Mesendoderm (in vitro differentiated cells): Measurements from ENCODE around the gene ZNRF3.
A peak's percentile ranks its signal among the peaks of the same experiment; 100 is the strongest.

ENCODE experiments used
- DNase-seq: peaks from one replicate; pipeline ENCODE4 v3.0.0; 2013
- H2AK5ac ChIP-seq: 2 replicates; pipeline ENCODE4 v1.6.1; 2013; ENCODE audit warnings: low read length, inconsistent platforms
- H2BK120ac ChIP-seq: 2 replicates; pipeline ENCODE4 v1.6.1; 2013; ENCODE audit warnings: low read depth, mild to moderate bottlenecking, low read length, moderate library complexity, mixed read lengths
- H2BK15ac ChIP-seq: replicated peaks from 2 replicates; pipeline ENCODE4 v1.6.1; 2013; ENCODE audit warnings: low read depth, mild to moderate bottlenecking, moderate library complexity
- H2BK5ac ChIP-seq: 2 replicates; pipeline ENCODE4 v1.6.1; 2013; ENCODE audit warnings: low read length, inconsistent platforms
- H3K18ac ChIP-seq: 2 replicates; pipeline ENCODE4 v1.6.1; 2013; ENCODE audit warnings: mild to moderate bottlenecking, low read length, mixed read lengths
- H3K23ac ChIP-seq: one replicate; pipeline ENCODE4 v1.6.1; 2013; ENCODE audit warnings: low read length
- H3K27ac ChIP-seq: 2 replicates; pipeline ENCODE4 v1.5.1; 2013; ENCODE audit warnings: low read depth, mild to moderate bottlenecking, inconsistent platforms, low read length, moderate library complexity
- H3K27me3 ChIP-seq: 2 replicates; pipeline ENCODE4 v1.6.1; 2013; ENCODE audit warnings: low read length, control low read depth, mild to moderate bottlenecking, inconsistent platforms; ENCODE audit not compliant: insufficient read depth, poor library complexity
- H3K36me3 ChIP-seq: 2 replicates; pipeline ENCODE4 v1.6.1; 2013; ENCODE audit warnings: low read length, inconsistent platforms; ENCODE audit not compliant: control insufficient read depth, insufficient read depth
- H3K4ac ChIP-seq: one replicate; pipeline ENCODE4 v1.6.1; 2013; ENCODE audit warnings: low read depth, mild to moderate bottlenecking, low read length, moderate library complexity
- H3K4me1 ChIP-seq: 2 replicates; pipeline ENCODE4 v1.6.1; 2013; ENCODE audit warnings: low read depth, low read length, inconsistent platforms; ENCODE audit not compliant: control insufficient read depth
- H3K4me2 ChIP-seq: 2 replicates; pipeline ENCODE4 v1.6.1; 2013; ENCODE audit warnings: low read length
- H3K4me3 ChIP-seq: 2 replicates; pipeline ENCODE4 v1.5.1; 2013; ENCODE audit warnings: mild to moderate bottlenecking, low read length
- H3K56ac ChIP-seq: one replicate; pipeline ENCODE4 v1.6.1; 2013; ENCODE audit warnings: low read length
- H3K79me1 ChIP-seq: 2 replicates; pipeline ENCODE4 v1.6.1; 2013; ENCODE audit warnings: low read length, inconsistent platforms
- H3K79me2 ChIP-seq: 2 replicates; pipeline ENCODE4 v1.6.1; 2013; ENCODE audit warnings: mild to moderate bottlenecking, low read length; ENCODE audit not compliant: control insufficient read depth, insufficient read depth
- H3K9ac ChIP-seq: 2 replicates; pipeline ENCODE4 v1.6.1; 2013; ENCODE audit warnings: low read length, inconsistent platforms
- H4K5ac ChIP-seq: one replicate; pipeline ENCODE4 v1.6.1; 2013; ENCODE audit warnings: low read length
- H4K8ac ChIP-seq: one replicate; pipeline ENCODE4 v1.6.1; 2013; ENCODE audit warnings: low read depth, mild to moderate bottlenecking, control low read depth, low read length, moderate library complexity
- WGBS: extraction: QIAGEN DNeasy Blood & Tissue Kit; methylation state at CpG from one replicate; pipeline ENCODE4 v1.1.7; 2013; ENCODE audit warnings: low lambda C conversion rate, missing lambda C conversion rate; ENCODE audit not compliant: insufficient coverage; ENCODE audit errors: extremely low coverage; 5-methylcytosine and 5-hydroxymethylcytosine counted together

Gene ZNRF3

DNA sequence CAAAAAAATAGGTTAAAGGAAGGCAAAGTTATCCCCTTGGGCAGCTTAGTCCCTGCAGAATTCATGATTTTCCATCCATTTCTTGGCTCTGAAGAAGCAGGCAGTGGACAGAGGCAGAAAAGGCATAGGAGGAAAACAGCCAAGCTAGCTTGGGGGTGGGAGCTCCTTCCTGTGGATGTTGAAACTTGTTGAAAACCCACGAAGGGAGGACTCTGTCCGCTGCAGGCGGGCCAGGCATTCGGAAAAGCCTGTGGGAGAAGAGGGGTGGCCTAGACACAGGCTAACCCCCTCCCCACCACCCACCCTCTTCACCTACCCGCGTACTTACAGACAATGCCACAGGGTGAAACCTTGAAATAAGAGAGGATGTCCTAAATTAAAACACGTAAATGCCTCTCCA, 106.1 kb downstream of the ZNRF3 start:
- H3K79me2 ChIP-seq = peaks cover 10% of the 10 kb centered on the region
- H3K18ac ChIP-seq = peak overlapping the region; percentile 82
- H4K8ac ChIP-seq = no peak overlapping the region
- no peak overlapping the region for H3K4ac ChIP-seq
- DNase-seq = no peak
- H2BK5ac ChIP-seq = no peak overlapping the region
- no peak overlapping the region for H2AK5ac ChIP-seq
- no peaks in the 10 kb centered on the region for H3K27me3 ChIP-seq
- WGBS = no CpG with 5 or more reads among the region's 7 CpGs
- H3K4me3 ChIP-seq = no peak overlapping the region
- H3K56ac ChIP-seq = peak overlapping the region; percentile 46
- H2BK120ac ChIP-seq = peak overlapping the region; percentile 29
- peak overlapping the region; percentile 4 for H3K9ac ChIP-seq
- no peak overlapping the region for H4K5ac ChIP-seq
- H3K36me3 ChIP-seq = no peaks in the 10 kb centered on the region
- no peak overlapping the region for H3K4me2 ChIP-seq
- H3K23ac ChIP-seq = no peak overlapping the region
- peak overlapping the region; percentile 73 for H3K27ac ChIP-seq
- H3K4me1 ChIP-seq = peaks cover 24% of the 10 kb centered on the region
- no peak overlapping the region for H2BK15ac ChIP-seq
- peaks cover 11% of the 10 kb centered on the region for H3K79me1 ChIP-seq

DNA sequence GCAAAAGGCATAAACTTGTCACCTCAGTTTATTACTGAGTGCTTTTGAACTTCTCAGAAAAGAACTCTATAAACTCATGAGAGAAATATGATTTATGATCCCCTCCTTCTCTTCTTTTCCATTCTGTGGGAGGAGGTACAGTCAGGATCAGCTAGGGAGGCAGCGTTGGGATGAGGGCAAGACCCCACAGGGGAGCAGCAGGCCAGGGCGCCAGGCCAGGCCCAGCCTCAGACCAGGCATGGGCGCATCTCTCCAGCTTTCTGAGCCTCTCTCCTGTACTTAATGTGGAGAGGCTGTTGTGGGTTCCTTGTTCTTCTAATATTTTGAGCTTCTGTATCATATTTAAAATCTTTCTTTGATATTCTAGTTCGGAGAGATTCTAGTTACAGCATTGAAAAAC, 106.5 kb downstream of the ZNRF3 start:
- Histone ChIP-seq H3K4me2 (no peak overlapping the region), H3K79me2 (peaks cover 6% of the 10 kb centered on the region), H3K36me3 (no peaks in the 10 kb centered on the region)

DNA sequence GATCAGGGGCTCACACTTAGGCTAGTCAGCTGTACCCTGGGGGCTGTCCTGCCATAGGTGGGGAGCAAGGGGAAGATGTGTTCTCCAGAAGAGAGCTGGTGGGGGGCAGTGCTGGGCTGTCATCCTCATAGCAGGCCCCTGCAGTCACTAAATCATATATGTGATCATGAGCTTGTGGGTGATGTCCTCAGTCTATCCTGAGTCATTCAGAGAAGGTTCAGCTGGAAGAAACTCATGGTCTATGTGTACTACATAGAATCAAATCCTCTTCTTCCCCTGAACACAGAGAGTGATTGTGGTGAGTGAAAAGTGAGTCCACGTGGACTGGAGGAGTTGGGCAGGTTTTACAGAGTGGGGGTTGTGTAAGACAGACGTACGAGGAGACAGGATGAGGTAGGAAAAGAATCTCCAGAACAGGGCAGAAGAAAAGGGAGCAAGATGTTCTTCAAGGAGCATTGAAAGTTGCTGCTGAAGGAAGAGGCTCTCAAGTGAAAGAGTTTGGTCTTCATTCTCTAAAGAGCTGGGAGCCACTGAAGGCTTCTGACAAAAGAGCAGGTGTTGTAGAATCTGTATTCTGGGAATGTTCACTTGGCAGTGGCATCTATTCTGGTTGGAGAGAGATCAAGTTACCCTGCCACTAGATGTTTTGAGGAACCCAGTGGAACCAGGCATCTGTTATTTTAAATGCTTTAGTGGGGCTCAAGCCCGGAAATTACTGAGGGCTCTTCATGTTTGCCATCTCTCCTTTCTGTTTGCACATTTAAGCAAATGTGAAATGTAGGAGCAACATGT, 109.4 kb downstream of the ZNRF3 start:
- no peak overlapping the region for H3K4me2 ChIP-seq
- peaks cover 6% of the 10 kb centered on the region for H3K4me1 ChIP-seq
- no peak overlapping the region for H3K4ac ChIP-seq
- H3K79me1 ChIP-seq = peaks cover 8% of the 10 kb centered on the region
- H3K23ac ChIP-seq = no peak overlapping the region
- no peak overlapping the region for H3K9ac ChIP-seq
- no peak overlapping the region for H2AK5ac ChIP-seq
- H4K5ac ChIP-seq = no peak overlapping the region
- no peaks in the 10 kb centered on the region for H3K27me3 ChIP-seq
- H3K4me3 ChIP-seq = no peak overlapping the region
- H3K27ac ChIP-seq = no peak overlapping the region
- H3K79me2 ChIP-seq = no peaks in the 10 kb centered on the region
- H4K8ac ChIP-seq = no peak overlapping the region
- no peak overlapping the region for H3K18ac ChIP-seq
- no peak for DNase-seq
- H3K36me3 ChIP-seq = no peaks in the 10 kb centered on the region
- no peak overlapping the region for H3K56ac ChIP-seq
- H2BK120ac ChIP-seq = no peak overlapping the region
- no peak overlapping the region for H2BK5ac ChIP-seq
- no peak overlapping the region for H2BK15ac ChIP-seq
- no CpG with 5 or more reads among the region's 4 CpGs for WGBS

More for the DNA sequence above, 106.5 kb downstream of the ZNRF3 start:
- no peak overlapping the region for H3K56ac ChIP-seq
- H3K27ac ChIP-seq = no peak overlapping the region
- H3K4ac ChIP-seq = no peak overlapping the region
- H3K18ac ChIP-seq = no peak overlapping the region
- H3K23ac ChIP-seq = no peak overlapping the region
- H3K27me3 ChIP-seq = no peaks in the 10 kb centered on the region
- H2AK5ac ChIP-seq = no peak overlapping the region
- WGBS = no CpG with 5 or more reads among the region's 4 CpGs
- no peak overlapping the region for H2BK120ac ChIP-seq
- peaks cover 20% of the 10 kb centered on the region for H3K4me1 ChIP-seq
- no peak overlapping the region for H3K4me3 ChIP-seq
- H4K8ac ChIP-seq = no peak overlapping the region
- no peak overlapping the region for H2BK15ac ChIP-seq
- H4K5ac ChIP-seq = no peak overlapping the region
- no peak for DNase-seq
- H2BK5ac ChIP-seq = no peak overlapping the region
- no peak overlapping the region for H3K9ac ChIP-seq
- H3K79me1 ChIP-seq = peaks cover 8% of the 10 kb centered on the region

DNA sequence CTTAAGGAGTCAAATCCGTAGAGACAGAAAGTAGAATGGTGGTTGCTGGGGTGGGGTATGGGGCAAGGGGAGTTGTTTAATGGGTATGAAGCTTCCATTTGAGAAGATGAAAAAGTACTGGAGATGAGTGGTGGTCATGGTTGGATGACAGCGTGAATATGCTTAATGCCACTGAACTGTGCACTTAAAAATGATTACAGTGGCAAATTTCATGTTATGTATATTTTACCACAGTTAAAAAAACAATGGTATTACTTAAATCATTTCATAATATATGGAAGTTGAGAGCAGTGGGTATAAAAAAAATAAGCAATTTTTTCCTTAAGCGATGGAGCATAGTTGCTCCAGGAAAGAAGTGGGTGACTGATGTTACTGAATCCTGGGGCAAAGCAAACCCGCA, 111.2 kb downstream of the ZNRF3 start:
- Histone ChIP-seq H3K4me1 (peaks cover 1% of the 10 kb centered on the region), H3K79me2 (no peaks in the 10 kb centered on the region), H3K18ac (no peak overlapping the region), H3K27me3 (no peaks in the 10 kb centered on the region), H3K9ac (no peak overlapping the region), H3K27ac (no peak overlapping the region), H3K4me3 (no peak overlapping the region), H3K79me1 (peaks cover 10% of the 10 kb centered on the region), H3K36me3 (no peaks in the 10 kb centered on the region), H2AK5ac (no peak overlapping the region), H3K23ac (no peak overlapping the region), H4K8ac (no peak overlapping the region), H4K5ac (no peak overlapping the region), H2BK120ac (no peak overlapping the region), H2BK5ac (no peak overlapping the region), H3K56ac (no peak overlapping the region), H2BK15ac (no peak overlapping the region), H3K4me2 (no peak overlapping the region), H3K4ac (no peak overlapping the region)
- no CpG with 5 or more reads among the region's 4 CpGs for WGBS
- no peak for DNase-seq

DNA sequence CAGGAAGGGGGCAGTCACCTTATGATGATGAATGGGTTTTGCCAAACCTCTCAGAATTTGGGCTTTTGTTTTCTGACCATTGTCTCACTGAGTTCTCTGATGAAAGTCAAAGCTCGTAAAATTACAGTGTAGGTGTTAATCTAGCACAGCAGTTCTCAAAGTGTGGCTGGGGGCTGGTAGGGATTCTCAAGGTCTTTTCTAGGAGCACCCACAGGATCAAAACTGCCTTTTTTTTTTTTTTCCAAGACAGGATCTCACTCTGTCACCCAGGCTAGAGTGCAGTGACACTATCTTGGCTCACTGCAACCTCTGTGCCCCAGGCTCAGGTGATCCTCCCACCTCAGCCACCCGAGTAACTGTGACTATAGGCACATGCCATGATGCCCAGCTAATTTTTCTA, 112.2 kb downstream of the ZNRF3 start:
- Histone ChIP-seq H2BK120ac (no peak overlapping the region), H4K8ac (no peak overlapping the region), H4K5ac (no peak overlapping the region), H2BK15ac (no peak overlapping the region), H3K79me2 (no peaks in the 10 kb centered on the region), H2BK5ac (no peak overlapping the region), H3K4me3 (no peak overlapping the region), H3K18ac (no peak overlapping the region), H3K27ac (no peak overlapping the region), H3K4me1 (peaks cover 3% of the 10 kb centered on the region), H3K56ac (no peak overlapping the region), H3K4ac (no peak overlapping the region), H3K36me3 (no peaks in the 10 kb centered on the region), H2AK5ac (no peak overlapping the region), H3K9ac (no peak overlapping the region), H3K23ac (no peak overlapping the region), H3K27me3 (no peaks in the 10 kb centered on the region), H3K4me2 (no peak overlapping the region), H3K79me1 (peaks cover 10% of the 10 kb centered on the region)
- DNase-seq = no peak
- no CpG with 5 or more reads among the region's 2 CpGs for WGBS

DNA sequence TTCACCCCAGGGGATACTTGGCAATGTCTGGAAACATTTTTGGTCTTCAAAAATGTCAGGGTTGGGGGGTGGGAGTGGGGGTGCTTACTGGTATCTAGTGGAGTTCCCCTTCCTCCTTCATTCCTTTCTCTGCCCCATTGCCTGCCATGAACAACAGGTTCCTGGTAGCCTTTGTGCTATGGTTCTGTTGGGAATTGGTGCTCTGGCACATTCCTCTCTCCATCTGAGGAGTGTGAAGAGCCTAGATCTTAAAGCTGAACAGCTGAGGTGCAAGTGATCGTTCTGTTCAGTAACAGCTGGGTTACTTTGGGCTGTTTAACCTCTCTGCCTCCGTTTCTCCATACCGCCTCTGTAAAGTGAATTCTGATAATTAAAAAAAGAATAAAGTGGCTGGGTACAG, 114.0 kb downstream of the ZNRF3 start:
- DNase-seq = no peak
- no peak overlapping the region for H4K5ac ChIP-seq
- no peak overlapping the region for H4K8ac ChIP-seq
- no peak overlapping the region for H3K56ac ChIP-seq
- no peak overlapping the region for H3K27ac ChIP-seq
- H2BK5ac ChIP-seq = no peak overlapping the region
- no peak overlapping the region for H2AK5ac ChIP-seq
- H3K36me3 ChIP-seq = no peaks in the 10 kb centered on the region
- peaks cover 10% of the 10 kb centered on the region for H3K79me1 ChIP-seq
- no peaks in the 10 kb centered on the region for H3K27me3 ChIP-seq
- no peak overlapping the region for H2BK120ac ChIP-seq
- H2BK15ac ChIP-seq = no peak overlapping the region
- H3K4ac ChIP-seq = no peak overlapping the region
- H3K18ac ChIP-seq = no peak overlapping the region
- no peak overlapping the region for H3K4me2 ChIP-seq
- WGBS = no CpG with 5 or more reads among the region's 3 CpGs
- peaks cover 2% of the 10 kb centered on the region for H3K79me2 ChIP-seq
- H3K4me3 ChIP-seq = no peak overlapping the region
- no peak overlapping the region for H3K23ac ChIP-seq
- H3K9ac ChIP-seq = no peak overlapping the region
- peaks cover 3% of the 10 kb centered on the region for H3K4me1 ChIP-seq
